Measurements from ENCODE around the gene P2RY8.

DNA sequence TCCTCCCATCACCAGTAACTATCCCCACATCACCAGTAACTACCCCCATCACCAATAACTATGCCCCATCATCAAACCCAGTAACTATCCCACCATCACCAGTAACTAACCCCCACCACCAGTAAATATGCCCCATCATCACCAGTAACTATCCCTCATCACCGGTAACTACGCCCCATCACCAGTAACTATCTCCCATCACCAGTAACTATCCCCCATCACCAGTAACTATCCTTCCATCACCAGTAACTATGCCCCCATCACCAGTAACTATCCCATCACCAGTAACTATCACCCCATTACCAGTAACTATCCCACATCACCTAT lies 87.2 kb downstream of the P2RY8 start:
- TF ChIP-seq, protein P1, sequence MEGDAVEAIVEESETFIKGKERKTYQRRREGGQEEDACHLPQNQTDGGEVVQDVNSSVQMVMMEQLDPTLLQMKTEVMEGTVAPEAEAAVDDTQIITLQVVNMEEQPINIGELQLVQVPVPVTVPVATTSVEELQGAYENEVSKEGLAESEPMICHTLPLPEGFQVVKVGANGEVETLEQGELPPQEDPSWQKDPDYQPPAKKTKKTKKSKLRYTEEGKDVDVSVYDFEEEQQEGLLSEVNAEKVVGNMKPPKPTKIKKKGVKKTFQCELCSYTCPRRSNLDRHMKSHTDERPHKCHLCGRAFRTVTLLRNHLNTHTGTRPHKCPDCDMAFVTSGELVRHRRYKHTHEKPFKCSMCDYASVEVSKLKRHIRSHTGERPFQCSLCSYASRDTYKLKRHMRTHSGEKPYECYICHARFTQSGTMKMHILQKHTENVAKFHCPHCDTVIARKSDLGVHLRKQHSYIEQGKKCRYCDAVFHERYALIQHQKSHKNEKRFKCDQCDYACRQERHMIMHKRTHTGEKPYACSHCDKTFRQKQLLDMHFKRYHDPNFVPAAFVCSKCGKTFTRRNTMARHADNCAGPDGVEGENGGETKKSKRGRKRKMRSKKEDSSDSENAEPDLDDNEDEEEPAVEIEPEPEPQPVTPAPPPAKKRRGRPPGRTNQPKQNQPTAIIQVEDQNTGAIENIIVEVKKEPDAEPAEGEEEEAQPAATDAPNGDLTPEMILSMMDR (IDR thresholded peaks at IDR 0.05 in 4 of 5, conservative IDR thresholded peaks at IDR 0.05 in 1 of 5), result no peak
- TF ChIP-seq POLR2A (IDR thresholded peaks at IDR 0.05), result no peak

All from gastrocnemius medialis (tissue), 4 donors.